Prostate gland (tissue), 2 donors: ENCODE results near the gene USP21. TPM values are rescaled to one million over a fixed set of nuclear protein-coding genes. Genes with fewer than 3 reads are reported as not detected.

Experiments
- DNase-seq: peaks from one replicate; pipeline ENCODE4 v3.0.0-alpha.2; 2019; ENCODE audit warnings: low spot score
- H3K27ac ChIP-seq, 2 donors: fragments of 200-600 bp; sonication (generic); 2 replicates each; pipeline ENCODE4 v1.5.1; 2017 to 2019
- H3K27me3 ChIP-seq: fragments of 200-600 bp; sonication (generic); replicated peaks from 2 replicates; pipeline ENCODE4 v1.5.1; 2019; ENCODE audit not compliant: insufficient read depth
- H3K36me3 ChIP-seq, 2 donors: fragments of 200-600 bp; sonication (generic); 1 replicate in 1 of 2; 2 replicates in 1 of 2; pipeline versions ENCODE4 v1.5.1 to v1.8.1; 2017 to 2019
- H3K4me1 ChIP-seq: fragments of 200-600 bp; sonication (generic); replicated peaks from 2 replicates; pipeline ENCODE4 v1.5.1; 2019
- H3K4me3 ChIP-seq, 2 donors: fragments of 200-600 bp; sonication (generic); 2 replicates each; pipeline ENCODE4 v1.5.1; 2017 to 2019
- H3K9me3 ChIP-seq: fragments of 200-600 bp; sonication (generic); 2 replicates; pipeline ENCODE4 v1.5.1; 2017
- POLR2A ChIP-seq: fragments of 450-650 bp; IDR thresholded peaks from one replicate; pipeline ENCODE4 v1.6.1; 2016; ENCODE audit warnings: antibody characterized with exemption, mild to moderate bottlenecking
- POLR2AphosphoS5 ChIP-seq: sonication (generic); formaldehyde crosslinking; IDR thresholded peaks from one replicate; pipeline ENCODE4 v1.6.1; 2017; ENCODE audit warnings: antibody characterized with exemption
- WGBS: methylation state at CpG from one replicate; pipeline ENCODE4 v1.1.5; 2018; 5-methylcytosine and 5-hydroxymethylcytosine counted together
- intact Hi-C: fragments of 100-400 bp; cut with DNase I; formaldehyde crosslinking; loops from one replicate; pipeline ENCODE4 v1.14.2; 2022
- total RNA-seq, 2 donors: library from RNA; depleted of rRNA; stranded (reverse); fragments of >200 nt; gene quantifications; one replicate each; pipeline ENCODE4 v1.1.0, GENCODE V29; 2016
- TF ChIP-seq, protein P1 (sequence below), 4 experiments: fragments of 200-600 bp in 2 of 4; fragments of 450-650 bp in 2 of 4; sonication (generic) in 2 of 4; IDR thresholded peaks; 1 replicate in 3 of 4; 2 replicates in 1 of 4; pipeline ENCODE4 v1.5.1; 2016 to 2019; ENCODE audit warnings: antibody characterized with exemption in 4 of 4, mild to moderate bottlenecking in 2 of 4, moderate library complexity in 2 of 4

USP21 gene
- total RNA-seq, 2 donors from 2014 or later, result 28.1 to 32.1 TPM

DNA sequence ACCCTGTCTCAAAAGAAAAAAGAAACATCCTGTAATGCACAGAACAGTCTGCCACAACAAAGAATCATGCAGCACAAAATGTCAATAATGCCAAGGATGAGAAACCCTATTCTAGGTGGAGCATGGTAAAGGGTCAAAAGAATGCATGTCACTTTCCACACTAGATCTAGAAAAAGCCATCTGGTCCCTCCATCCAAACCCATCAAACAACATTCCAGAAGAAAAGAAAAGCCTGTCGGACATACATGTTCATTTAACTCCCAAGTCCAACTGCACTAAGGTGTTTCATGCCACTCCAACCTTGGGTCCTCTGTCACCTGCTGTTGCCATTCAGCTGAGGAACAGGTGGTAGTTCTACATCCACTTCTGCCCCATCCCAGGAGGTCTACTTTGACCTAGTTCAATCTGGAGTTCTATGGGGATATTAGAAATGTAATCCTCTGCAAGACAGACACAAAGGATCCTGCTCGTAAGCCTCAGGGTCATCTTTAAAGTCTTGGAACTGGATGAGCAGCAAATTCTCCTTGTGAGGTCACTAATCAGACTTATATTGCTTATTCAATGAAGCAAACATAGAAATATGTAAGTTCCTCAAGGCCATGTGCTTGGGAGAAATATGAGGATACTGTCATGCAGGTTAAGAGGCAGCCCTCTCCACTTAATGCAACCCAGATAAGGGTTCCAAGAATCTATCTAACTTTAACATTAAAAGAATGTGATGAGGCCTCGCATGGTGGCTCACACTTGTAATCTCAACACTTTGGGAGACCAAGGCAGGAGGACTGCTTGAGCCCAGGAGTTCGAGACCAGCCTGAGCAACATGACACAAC lies 30.5 kb upstream of the USP21 start:
- Histone ChIP-seq H3K36me3 (peaks cover 4 to 9% of the 10 kb centered on the region in 2 donors), H3K27me3 (no peaks in the 10 kb centered on the region), H3K9me3 (no peaks in the 10 kb centered on the region), H3K4me1 (peaks cover 1% of the 10 kb centered on the region), H3K27ac (no peak overlapping the region), H3K4me3 (no peak overlapping the region)
- intact Hi-C loops, result no loop called here
- WGBS, result 91% methylated on average over 4 of the region's 4 CpGs
- DNase-seq, result no peak
- TF ChIP-seq POLR2A (no peak), POLR2AphosphoS5 (no peak)
- TF ChIP-seq, protein P1, sequence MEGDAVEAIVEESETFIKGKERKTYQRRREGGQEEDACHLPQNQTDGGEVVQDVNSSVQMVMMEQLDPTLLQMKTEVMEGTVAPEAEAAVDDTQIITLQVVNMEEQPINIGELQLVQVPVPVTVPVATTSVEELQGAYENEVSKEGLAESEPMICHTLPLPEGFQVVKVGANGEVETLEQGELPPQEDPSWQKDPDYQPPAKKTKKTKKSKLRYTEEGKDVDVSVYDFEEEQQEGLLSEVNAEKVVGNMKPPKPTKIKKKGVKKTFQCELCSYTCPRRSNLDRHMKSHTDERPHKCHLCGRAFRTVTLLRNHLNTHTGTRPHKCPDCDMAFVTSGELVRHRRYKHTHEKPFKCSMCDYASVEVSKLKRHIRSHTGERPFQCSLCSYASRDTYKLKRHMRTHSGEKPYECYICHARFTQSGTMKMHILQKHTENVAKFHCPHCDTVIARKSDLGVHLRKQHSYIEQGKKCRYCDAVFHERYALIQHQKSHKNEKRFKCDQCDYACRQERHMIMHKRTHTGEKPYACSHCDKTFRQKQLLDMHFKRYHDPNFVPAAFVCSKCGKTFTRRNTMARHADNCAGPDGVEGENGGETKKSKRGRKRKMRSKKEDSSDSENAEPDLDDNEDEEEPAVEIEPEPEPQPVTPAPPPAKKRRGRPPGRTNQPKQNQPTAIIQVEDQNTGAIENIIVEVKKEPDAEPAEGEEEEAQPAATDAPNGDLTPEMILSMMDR (IDR thresholded peaks at IDR 0.05), result no peak

DNA sequence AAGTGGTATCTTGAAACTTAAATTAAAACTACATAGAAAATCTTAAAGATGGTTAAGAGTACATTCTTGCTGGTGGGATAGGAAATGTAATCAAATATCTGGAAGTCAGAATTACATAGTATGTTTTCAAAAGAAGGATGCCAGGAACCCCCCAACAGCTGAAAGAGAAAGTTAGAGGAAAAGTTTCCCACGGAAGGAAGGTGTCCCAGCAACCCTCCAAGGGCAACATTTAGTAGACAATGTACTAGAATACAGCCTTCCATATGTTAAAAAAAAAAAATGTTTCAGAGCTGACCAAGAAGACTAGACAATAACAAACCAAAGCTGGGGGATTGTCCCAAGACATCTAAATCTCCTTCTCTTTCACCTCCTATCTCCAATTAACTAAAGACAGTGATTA lies 29.0 kb upstream of the USP21 start:
- no peak overlapping the region for H3K27ac ChIP-seq
- H3K9me3 ChIP-seq, result no peaks in the 10 kb centered on the region
- H3K36me3 ChIP-seq, result no peaks in the 10 kb centered on the region
- peaks cover 5% of the 10 kb centered on the region for H3K4me1 ChIP-seq
- no peaks in the 10 kb centered on the region for H3K27me3 ChIP-seq
- no peak overlapping the region for H3K4me3 ChIP-seq
- TF ChIP-seq, protein P1 (IDR thresholded peaks at IDR 0.05), result no peak
- TF ChIP-seq POLR2A, result no peak
- TF ChIP-seq POLR2AphosphoS5, result no peak
- no peak for DNase-seq
- 37% methylated on average over 1 of the region's 1 CpG for WGBS
- intact Hi-C loops, result no loop called here

DNA sequence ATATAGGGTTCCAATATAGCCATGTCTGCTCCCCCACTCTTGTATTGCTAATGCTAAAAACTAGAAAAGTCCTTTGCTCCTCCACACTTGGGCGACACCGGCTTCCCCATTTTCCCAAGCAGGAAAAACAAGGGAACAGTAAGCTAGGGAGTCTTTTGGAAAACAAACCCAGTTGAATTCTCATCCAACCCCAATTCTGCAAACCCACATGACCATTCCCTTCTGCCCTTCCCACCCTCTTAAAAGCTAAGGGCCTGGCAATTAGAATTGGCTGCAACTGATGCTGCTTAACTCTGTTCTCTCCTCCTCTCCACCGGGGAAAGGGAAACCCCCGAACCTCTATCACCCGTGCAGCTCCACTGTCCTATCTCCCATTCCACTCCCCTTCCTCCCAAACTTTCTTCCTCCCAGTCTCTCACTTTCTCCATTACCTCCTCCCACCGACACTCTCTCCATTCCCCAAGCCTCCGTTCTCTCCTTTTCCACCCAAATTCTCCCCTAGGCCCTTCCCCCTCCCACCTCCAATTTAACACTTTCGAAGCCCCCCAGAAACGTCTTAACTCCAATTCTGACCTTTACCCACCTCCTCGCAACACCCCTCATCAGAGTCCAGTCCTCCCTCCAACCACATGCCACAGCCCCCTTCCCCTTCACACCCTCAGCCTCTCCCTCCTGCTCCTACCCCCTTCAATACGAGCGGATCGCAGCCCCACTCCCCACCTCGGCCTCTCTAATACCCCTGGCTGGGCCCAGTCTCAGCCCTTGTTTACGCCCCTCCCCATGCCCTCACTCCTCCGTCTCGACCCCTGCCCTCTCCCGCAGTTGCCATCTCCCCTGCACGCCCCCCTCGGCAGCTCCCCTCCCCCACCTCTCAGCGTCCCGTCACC lies 27.5 kb upstream of the USP21 start:
- 3% methylated on average over 22 of the region's 22 CpGs for WGBS
- intact Hi-C loops, result loop anchor here (2.0 kb wide), 2 partner anchors 13 to 21 kb away; partner anchors contain the start of genes NIT1, PFDN2 and UFC1
- Histone ChIP-seq H3K36me3 (no peaks in the 10 kb centered on the region), H3K4me3 (peak overlapping the region; percentile 69 to 77), H3K27me3 (no peaks in the 10 kb centered on the region), H3K4me1 (peaks cover 5% of the 10 kb centered on the region), H3K9me3 (no peaks in the 10 kb centered on the region), H3K27ac (peak overlapping the region; percentile 93 to 97)
- no peak for DNase-seq
- TF ChIP-seq, protein P1 (IDR thresholded peaks at IDR 0.05), result no peak
- TF ChIP-seq POLR2AphosphoS5 (no peak), POLR2A (no peak)

DNA sequence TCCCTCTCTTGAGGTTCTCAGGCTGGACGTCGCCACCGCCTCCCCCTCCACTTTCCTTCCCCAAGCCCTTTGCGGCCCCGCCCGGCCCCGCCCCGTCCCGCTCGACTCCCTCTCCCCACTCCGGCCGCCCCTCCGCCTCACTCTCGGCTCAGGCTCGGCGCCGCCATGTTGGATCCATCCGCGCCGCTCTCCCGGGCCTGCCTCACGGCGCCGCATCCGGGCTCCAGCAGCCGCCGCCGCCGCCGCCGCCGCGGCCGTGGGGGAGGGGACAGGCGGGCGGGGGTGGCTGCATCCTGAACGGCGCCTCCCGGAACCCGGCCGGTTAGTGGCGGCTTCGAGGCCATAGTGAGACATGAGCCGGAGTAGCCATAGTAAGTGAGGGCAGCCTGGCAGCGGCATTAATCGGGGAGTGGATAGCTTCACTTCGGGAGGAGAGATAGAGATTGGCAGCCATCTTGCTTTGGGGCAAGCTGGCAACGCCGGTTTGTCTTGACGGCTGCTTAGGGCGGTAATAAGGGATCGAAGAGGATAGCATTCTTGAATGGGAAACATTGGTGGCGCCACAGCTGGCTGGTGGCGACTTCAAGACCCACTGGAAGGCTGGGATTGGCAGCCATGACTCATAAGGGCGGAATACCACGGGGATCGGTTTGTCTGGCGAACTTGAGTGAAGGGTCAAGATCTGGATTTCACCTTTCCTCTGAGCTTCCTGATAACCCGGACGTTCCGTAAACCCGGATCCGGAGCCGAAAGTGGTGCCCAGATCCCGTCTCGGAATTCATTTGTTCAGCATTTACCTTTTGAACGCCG lies 26.7 kb upstream of the USP21 start, which contains the start of gene DEDD:
DEDD (minus strand) TSS at position 258 of the 810 bp plus-strand sequence. CDS start 8,205 bp downstream, outside the sequence.
- Histone ChIP-seq H3K27me3 (no peaks in the 10 kb centered on the region), H3K27ac (peak within 1 kb of the TSS; percentile 93 to 97), H3K9me3 (no peaks in the 10 kb centered on the region), H3K4me1 (peaks cover 5% of the 10 kb centered on the region), H3K36me3 (no peaks in the 10 kb centered on the region), H3K4me3 (peak within 1 kb of the TSS; percentile 69 to 77)
- TF ChIP-seq POLR2A (peak; percentile 46), POLR2AphosphoS5 (peak; percentile 69)
- TF ChIP-seq, protein P1 (IDR thresholded peaks at IDR 0.05), result peak in 2 of 4 experiments; percentile 3 to 7
- intact Hi-C loops, result loop anchor here (2.0 kb wide), 2 partner anchors 14 to 20 kb away; partner anchors contain the start of genes NIT1, PFDN2 and UFC1
- WGBS, result under 1% methylated on average over 67 of the region's 68 CpGs
- peak; percentile 94 for DNase-seq
